ENCODE results near the gene PLAC9.

GRCh38 chr10:80133206-80133605 lies 676 bp downstream of the PLAC9 start:
- TF ChIP-seq POLR2AphosphoS5 (IDR thresholded peaks at IDR 0.05; ENCODE audit: low read depth) (no peak), EZH2 (IDR thresholded peaks at IDR 0.05; ENCODE audit: low read depth, unreplicated experiment) (no peak), EZH2phosphoT487 (IDR thresholded peaks at IDR 0.05; ENCODE audit: unreplicated experiment) (no peak), CREB1 (CRISPR knock-in tag; IDR thresholded peaks at IDR 0.05; ENCODE audit: low read depth) (no peak), NANOG (IDR thresholded peaks at IDR 0.05; ENCODE audit: borderline replicate concordance) (no peak), JUNB (IDR thresholded peaks at IDR 0.05; ENCODE audit: unreplicated experiment) (no peak), ZNF462 (CRISPR knock-in tag; IDR thresholded peaks at IDR 0.05) (no peak)
- TF ChIP-seq, protein P1, sequence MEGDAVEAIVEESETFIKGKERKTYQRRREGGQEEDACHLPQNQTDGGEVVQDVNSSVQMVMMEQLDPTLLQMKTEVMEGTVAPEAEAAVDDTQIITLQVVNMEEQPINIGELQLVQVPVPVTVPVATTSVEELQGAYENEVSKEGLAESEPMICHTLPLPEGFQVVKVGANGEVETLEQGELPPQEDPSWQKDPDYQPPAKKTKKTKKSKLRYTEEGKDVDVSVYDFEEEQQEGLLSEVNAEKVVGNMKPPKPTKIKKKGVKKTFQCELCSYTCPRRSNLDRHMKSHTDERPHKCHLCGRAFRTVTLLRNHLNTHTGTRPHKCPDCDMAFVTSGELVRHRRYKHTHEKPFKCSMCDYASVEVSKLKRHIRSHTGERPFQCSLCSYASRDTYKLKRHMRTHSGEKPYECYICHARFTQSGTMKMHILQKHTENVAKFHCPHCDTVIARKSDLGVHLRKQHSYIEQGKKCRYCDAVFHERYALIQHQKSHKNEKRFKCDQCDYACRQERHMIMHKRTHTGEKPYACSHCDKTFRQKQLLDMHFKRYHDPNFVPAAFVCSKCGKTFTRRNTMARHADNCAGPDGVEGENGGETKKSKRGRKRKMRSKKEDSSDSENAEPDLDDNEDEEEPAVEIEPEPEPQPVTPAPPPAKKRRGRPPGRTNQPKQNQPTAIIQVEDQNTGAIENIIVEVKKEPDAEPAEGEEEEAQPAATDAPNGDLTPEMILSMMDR (conservative IDR thresholded peaks at IDR 0.05; ENCODE audit: low read depth in 2 of 2) = no peak
- TF ChIP-seq, protein P2, sequence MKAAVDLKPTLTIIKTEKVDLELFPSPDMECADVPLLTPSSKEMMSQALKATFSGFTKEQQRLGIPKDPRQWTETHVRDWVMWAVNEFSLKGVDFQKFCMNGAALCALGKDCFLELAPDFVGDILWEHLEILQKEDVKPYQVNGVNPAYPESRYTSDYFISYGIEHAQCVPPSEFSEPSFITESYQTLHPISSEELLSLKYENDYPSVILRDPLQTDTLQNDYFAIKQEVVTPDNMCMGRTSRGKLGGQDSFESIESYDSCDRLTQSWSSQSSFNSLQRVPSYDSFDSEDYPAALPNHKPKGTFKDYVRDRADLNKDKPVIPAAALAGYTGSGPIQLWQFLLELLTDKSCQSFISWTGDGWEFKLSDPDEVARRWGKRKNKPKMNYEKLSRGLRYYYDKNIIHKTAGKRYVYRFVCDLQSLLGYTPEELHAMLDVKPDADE (IDR thresholded peaks at IDR 0.05) = no peak
- TF ChIP-seq, protein P3, sequence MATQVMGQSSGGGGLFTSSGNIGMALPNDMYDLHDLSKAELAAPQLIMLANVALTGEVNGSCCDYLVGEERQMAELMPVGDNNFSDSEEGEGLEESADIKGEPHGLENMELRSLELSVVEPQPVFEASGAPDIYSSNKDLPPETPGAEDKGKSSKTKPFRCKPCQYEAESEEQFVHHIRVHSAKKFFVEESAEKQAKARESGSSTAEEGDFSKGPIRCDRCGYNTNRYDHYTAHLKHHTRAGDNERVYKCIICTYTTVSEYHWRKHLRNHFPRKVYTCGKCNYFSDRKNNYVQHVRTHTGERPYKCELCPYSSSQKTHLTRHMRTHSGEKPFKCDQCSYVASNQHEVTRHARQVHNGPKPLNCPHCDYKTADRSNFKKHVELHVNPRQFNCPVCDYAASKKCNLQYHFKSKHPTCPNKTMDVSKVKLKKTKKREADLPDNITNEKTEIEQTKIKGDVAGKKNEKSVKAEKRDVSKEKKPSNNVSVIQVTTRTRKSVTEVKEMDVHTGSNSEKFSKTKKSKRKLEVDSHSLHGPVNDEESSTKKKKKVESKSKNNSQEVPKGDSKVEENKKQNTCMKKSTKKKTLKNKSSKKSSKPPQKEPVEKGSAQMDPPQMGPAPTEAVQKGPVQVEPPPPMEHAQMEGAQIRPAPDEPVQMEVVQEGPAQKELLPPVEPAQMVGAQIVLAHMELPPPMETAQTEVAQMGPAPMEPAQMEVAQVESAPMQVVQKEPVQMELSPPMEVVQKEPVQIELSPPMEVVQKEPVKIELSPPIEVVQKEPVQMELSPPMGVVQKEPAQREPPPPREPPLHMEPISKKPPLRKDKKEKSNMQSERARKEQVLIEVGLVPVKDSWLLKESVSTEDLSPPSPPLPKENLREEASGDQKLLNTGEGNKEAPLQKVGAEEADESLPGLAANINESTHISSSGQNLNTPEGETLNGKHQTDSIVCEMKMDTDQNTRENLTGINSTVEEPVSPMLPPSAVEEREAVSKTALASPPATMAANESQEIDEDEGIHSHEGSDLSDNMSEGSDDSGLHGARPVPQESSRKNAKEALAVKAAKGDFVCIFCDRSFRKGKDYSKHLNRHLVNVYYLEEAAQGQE (IDR thresholded peaks at IDR 0.05; ENCODE audit: unreplicated experiment) = no peak
